Measurements from ENCODE around the gene PLA2R1.

The PLA2R1 gene

GRCh38 chr2:160028431-160029269, 33.8 kb downstream of the PLA2R1 start:
- no peak for DNase-seq

GRCh38 chr2:160022162-160022561, 40.3 kb downstream of the PLA2R1 start:
- DNase-seq: no peak

GRCh38 chr2:160019374-160020090, 42.9 kb downstream of the PLA2R1 start:
- DNase-seq: no peak

DNA sequence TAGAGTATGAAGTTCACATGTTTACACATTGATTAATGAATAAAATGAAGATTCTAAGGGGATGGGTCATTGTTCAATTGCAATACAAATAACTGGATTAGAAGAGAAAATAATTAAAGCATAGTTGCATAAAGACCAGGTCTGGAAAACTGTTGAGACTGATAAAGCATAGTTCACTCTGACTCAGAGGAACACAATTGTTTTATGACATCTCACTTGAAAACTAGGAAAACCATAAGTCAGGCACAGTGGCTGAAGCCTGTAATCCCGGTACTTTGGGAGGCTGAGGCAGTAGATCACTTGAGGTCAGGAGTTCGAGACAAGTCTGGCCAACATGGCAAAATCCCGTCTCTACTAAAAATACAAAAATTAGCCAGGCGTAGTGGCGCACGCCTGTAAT, 46.7 kb downstream of the PLA2R1 start:
- DNase-seq: no peak

DNA sequence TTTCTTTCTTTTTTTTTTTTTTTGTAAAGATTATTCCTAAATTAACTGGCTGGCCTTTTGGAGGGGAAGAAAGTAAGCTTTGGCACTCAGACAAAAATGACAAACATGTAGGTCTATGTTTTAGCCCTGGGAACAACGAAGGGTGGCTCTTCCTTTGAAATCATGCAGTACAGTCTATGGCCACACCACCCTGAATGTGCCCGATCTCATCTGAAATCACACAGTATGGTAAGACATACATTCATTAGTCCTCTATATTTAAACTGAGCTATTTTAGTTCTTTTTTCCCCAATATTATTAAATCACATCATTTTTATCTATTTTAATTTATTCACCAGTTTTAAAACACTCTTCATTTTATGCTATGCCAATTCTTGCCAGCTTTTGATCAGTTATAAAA, 48.2 kb downstream of the PLA2R1 start:
- DNase-seq: no peak

DNA sequence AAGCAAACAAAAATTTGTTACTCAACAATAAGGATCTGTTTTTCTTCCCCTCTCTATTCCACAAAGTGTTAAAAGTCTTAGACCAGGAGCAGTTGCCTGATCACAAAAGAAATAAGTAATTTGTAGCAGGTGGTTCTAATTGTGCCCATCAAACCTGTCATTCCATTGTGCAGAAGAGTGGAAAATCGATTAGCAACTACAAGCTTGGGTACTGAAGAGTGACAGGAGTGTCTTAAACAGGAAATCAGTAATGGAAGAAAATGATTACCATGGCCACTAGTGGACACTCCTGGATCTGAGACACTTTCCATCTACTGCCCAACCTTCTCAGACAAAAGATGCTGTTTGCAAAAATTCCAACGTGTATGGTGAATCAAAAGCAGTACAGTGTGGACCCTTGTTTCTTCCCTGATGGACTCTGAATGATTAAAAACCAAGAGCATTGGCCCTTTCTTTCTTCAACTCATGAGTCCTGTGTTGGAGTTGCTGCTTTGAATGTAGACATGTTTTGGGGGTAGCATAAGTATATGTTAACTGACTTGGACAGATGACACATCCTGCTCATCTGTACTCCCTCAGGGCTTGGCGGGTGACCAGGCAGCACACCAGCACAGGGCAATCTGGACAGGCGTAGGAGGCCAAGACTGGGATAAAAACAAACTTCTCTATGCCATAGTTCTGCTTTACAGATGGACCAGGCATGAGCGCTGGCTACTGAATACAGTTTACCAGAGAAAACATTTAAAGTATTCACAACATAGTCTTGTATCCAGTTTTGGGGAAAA, 51.9 kb downstream of the PLA2R1 start:
- DNase-seq: no peak

DNA sequence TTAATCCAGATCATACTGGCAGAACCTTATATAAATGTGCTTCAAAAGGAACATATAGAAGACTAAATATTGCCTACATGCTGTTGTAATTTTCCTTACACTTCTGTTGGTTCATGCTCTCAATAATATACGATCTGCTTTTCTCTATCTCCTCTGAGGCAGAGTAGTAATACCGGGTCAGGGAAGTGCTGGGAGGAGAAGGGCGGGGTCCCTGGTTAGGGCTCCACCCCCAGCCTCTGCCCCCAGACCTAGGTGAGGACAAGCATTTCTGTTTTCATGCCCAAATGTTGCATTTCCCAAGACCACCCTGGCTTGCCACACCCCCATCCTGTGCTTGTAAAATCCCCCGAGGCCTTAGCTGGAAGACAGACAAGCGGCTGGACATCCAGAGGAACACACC, 55.3 kb downstream of the PLA2R1 start:
- DNase-seq: no peak

- no peak for DNase-seq
Measured at GRCh38 chr2:160006475-160006874, 55.9 kb downstream of the PLA2R1 start.

DNA sequence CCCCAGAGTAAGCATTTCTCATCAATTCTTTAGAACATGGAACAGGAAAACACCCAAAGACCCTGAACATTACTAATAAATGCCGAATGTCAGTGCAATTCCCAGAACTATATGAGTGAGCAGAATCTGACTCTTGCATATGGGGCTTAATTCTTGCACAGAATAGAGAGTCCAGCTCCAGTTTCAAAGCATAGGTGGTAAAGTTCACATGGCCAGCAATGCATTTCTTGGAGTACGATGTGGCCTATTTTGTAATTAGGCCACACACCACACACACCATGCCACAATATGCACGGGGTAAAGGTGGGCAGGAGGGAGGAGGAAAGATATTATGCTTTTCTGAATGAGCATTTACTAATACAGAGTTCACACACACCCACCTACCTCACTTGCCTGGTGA, 56.5 kb downstream of the PLA2R1 start:
- DNase-seq: no peak

GRCh38 chr2:160005476-160005875, 56.9 kb downstream of the PLA2R1 start:
- no peak for DNase-seq

DNA sequence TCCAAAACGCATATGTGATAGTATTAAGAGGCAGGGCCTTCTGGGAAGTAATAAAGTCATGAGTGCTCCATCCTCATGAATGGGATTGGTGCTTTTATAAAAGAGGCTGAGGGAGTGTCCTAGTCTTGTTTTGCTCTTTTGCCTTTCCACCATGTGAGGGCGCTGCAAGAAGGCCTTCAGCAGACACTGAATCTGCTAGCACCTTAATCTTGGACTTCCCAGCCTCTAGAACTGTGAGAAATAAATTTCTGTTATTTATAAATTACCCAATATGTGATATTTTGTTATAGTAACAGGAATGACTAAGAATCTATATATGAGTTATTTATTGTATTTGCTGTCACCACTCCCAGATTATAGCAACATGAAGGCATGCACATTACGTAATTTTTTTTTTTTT, 63.5 kb downstream of the PLA2R1 start:
- DNase-seq: no peak

DNA sequence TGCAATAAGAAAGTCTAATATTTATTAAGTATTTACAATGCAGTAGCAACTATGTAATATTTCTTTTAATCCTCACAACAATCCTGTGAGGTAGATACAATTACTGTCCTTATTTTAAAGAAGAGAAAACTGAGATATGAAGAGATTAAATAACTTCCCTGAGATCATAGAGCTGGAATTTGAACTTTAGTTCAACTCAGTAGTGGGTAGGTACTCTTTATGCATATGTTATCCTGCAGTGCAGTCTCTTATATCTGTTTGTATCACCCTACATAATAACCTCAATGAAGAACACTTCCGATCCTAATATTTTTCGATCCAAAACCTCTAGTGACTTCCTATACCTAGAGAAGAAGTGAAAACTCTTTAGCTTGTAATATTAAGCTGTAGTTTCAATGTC, 64.2 kb downstream of the PLA2R1 start:
- DNase-seq: no peak

- DNase-seq: no peak
Measured at GRCh38 chr2:159996792-159997546, 65.4 kb downstream of the PLA2R1 start.

DNA sequence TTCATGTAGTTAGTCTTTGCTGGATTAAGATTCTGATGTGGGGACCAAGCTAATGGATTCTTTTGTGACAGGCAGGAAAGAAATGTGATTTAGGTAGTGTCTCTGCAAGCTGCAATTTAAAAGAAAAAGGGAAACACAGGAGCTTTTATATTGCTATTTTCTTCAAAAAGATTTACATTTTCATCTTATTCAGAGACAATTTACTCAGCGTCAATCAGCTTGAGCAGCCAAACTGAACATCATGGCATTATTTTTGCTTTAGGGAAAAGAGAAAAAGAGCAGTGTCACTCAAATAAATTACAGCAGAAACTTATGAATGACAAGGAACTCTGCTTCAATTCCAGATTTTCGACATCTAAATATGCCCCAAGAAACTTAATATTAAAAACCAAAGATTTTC, 67.4 kb downstream of the PLA2R1 start:
- DNase-seq: no peak

DNA sequence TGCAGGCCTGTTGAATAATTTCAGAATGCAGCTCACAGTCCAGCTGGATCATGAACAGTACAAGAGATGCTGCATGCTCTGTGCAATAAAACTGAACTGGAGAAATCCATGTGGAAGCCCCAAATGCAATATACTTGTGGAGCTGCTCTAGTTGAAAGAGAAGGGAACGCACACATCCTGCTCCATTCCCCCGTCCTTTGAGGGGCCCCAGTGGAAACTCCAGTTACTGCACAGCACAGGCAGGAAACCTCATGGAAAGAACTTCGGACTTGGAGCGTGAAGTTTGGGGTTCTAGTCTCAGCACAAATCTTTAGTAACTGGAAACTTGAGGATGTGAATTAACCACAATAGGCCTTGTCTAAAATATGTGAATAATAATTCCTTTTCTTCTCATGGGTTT, 73.2 kb downstream of the PLA2R1 start:
- no peak for DNase-seq

- DNase-seq: no peak
Measured at GRCh38 chr2:159988412-159988970, 73.9 kb downstream of the PLA2R1 start.

- no peak for DNase-seq
Measured at GRCh38 chr2:159987181-159987580, 75.2 kb downstream of the PLA2R1 start.

GRCh38 chr2:159985656-159986055, 76.8 kb downstream of the PLA2R1 start:
- DNase-seq: no peak

DNA sequence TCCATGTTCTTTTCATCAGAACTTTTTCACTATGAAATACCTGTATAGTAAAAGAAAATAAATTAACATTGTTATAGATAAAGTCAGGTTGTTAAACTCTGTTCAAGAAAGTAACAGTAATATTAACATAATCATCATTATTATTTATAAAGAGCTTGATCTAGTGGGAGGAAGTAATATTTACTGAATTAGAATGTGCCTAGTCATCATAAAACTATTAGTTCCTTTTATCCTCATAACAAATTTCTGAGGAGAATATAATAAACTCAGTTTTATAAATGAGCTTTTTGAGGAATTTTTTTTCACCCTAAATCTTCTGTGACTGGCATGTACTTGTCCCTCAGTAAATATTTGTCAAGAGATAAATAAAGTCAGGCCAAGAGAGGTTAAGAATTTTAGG, 78.4 kb downstream of the PLA2R1 start:
- DNase-seq: no peak

DNA sequence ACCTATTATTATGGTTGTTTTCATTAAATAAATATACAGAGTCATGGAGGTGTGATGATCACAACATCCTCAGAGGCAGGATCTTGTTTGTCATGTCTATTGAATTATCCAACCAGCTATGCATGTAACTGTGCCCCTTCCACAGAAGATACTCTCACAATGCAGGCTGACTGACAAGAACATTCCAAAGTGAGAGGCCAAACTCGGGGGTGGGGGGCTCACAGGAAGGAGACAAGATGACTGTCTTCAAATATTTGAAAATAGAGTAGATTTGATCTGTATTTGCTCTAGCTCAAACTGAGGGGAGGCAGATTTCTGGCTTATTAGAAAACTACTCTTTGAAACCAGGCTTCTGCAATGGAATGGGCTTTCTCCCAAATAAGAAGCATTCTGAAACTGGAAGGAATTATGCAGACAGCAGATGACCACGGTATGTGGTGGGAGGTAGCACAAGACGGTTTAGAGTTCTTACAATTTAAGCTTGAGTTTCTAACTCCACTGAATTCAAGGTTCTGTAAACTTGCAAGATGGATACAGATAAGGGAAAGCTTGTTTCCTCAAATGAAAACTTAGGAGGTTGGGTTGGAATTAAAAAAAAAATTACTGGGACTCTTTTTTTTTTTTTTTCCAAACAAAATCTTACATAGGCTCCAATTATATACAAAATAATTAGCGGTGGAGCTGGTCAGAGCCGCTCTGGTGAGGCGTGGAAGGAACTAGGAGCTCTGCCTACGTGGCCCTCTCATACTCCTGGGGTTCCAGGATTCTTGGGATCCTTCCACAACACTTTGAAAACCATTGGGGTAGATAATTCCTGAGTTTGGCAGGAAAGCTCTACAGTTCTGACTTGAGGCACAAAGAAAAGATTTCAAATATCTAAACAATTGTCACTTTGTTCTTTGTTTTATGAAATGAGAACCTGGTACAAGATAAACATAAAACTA, 79.3 kb downstream of the PLA2R1 start:
- DNase-seq: no peak

- no peak for DNase-seq
Measured at GRCh38 chr2:159982270-159982669, 80.1 kb downstream of the PLA2R1 start.
